PFSK-1 (cell line): ENCODE measurements around the gene CCDC124. TPM values are rescaled to one million over a fixed set of nuclear protein-coding genes. Genes with fewer than 3 reads are reported as not detected.

Experiments used
- FOXP2 ChIP-seq: optimal IDR thresholded peaks from 2 replicates; pipeline ENCODE3; 2011; ENCODE audit warnings: borderline replicate concordance, control low read depth, inconsistent platforms; ENCODE audit not compliant: insufficient read depth; ENCODE audit errors: extremely low read length, extremely low read depth
- POLR2AphosphoS5 ChIP-seq: IDR thresholded peaks from 2 replicates; pipeline ENCODE4 v1.6.1; 2012; ENCODE audit warnings: low read depth, mild to moderate bottlenecking, control low read depth, low read length, moderate library complexity
- SIN3A ChIP-seq: IDR thresholded peaks from 2 replicates; pipeline ENCODE4 v1.6.1; 2012; ENCODE audit warnings: mild to moderate bottlenecking, low read length, moderate library complexity, borderline replicate concordance; ENCODE audit not compliant: insufficient read depth
- TAF1 ChIP-seq: IDR thresholded peaks from 2 replicates; pipeline ENCODE4 v1.6.1; 2012; ENCODE audit warnings: low read length, control low read depth, borderline replicate concordance; ENCODE audit not compliant: insufficient read depth
- polyA plus RNA-seq: library from polyadenylated mRNA; unstranded; fragments of >200 nt; gene quantifications from one replicate; pipeline ENCODE4 v1.2.1, GENCODE V29; 2012; ENCODE audit warnings: low read depth, missing spikeins; ENCODE audit not compliant: insufficient read length
- TF ChIP-seq, protein P1 (sequence below), 2 experiments: IDR thresholded peaks; 2 replicates each; pipeline versions ENCODE4 v1.6.1 to v1.8.0; 2011 to 2012; ENCODE audit warnings: low read depth in 2 of 2, low read length in 2 of 2, control low read depth in 1 of 2, inconsistent platforms in 1 of 2, mild to moderate bottlenecking in 1 of 2, moderate library complexity in 1 of 2; ENCODE audit not compliant: insufficient read depth in 1 of 2

The CCDC124 gene, protein sequence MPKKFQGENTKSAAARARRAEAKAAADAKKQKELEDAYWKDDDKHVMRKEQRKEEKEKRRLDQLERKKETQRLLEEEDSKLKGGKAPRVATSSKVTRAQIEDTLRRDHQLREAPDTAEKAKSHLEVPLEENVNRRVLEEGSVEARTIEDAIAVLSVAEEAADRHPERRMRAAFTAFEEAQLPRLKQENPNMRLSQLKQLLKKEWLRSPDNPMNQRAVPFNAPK
- 303 TPM for polyA plus RNA-seq

DNA sequence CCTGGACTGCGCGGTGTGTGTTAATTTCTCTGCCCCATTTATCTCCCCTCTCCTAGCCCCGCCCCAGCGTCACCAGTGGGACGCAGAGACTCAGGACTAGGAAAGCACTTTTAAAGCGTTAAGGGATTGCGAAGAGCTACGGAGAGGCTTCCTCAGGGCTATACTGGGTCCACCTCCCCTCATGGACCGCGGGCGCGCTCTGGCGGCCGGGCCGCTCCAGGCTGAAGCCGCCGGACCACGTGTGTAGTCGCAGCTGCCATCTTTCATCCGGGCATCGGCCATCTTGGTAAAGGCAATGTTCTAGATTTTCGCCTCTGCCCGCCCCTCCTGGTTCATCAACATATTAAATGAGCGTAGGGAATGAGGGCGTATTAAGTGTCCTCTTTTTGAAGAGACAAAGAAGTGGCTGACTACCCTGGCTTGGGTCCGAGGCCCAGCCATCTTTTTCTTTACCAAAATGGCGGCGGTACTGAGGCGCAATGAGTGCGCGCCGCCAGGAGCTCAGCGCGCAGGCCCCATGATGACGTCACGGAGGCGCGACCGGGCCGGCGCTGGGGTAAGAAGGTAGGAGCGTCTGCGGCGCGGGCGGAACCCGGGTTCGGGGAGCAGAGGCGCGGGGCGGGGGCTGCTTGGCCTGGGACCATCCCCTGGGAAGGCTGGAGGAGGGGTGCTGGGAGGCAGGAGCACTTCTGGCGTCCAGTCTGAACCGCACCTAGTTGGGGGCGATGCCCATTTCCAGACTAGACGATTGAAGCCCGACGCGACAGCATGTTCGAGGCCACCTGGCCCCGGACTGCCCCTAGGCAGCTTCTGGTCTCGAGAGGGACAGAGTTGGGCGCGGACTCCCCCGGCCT is at the start of gene CCDC124:
Gene CCDC124 (plus strand): TSS at position 531 of the 854 bp plus-strand sequence. CDS start 3,406 bp downstream, outside the sequence.
- TF ChIP-seq, protein P1, sequence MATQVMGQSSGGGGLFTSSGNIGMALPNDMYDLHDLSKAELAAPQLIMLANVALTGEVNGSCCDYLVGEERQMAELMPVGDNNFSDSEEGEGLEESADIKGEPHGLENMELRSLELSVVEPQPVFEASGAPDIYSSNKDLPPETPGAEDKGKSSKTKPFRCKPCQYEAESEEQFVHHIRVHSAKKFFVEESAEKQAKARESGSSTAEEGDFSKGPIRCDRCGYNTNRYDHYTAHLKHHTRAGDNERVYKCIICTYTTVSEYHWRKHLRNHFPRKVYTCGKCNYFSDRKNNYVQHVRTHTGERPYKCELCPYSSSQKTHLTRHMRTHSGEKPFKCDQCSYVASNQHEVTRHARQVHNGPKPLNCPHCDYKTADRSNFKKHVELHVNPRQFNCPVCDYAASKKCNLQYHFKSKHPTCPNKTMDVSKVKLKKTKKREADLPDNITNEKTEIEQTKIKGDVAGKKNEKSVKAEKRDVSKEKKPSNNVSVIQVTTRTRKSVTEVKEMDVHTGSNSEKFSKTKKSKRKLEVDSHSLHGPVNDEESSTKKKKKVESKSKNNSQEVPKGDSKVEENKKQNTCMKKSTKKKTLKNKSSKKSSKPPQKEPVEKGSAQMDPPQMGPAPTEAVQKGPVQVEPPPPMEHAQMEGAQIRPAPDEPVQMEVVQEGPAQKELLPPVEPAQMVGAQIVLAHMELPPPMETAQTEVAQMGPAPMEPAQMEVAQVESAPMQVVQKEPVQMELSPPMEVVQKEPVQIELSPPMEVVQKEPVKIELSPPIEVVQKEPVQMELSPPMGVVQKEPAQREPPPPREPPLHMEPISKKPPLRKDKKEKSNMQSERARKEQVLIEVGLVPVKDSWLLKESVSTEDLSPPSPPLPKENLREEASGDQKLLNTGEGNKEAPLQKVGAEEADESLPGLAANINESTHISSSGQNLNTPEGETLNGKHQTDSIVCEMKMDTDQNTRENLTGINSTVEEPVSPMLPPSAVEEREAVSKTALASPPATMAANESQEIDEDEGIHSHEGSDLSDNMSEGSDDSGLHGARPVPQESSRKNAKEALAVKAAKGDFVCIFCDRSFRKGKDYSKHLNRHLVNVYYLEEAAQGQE (IDR thresholded peaks at IDR 0.05; ENCODE audit: insufficient read depth in 1 of 2, low read depth in 2 of 2, low read length in 2 of 2) = peak in 1 of 2 experiments; percentile 59; a peak in 1 of 4 replicates
- TF ChIP-seq TAF1 (no peak; the same call in 1 of the 2 replicates), SIN3A (peak; percentile 60; the same call in 1 of the 2 replicates), FOXP2 (peak; percentile 39), POLR2AphosphoS5 (peak; percentile 84)

DNA sequence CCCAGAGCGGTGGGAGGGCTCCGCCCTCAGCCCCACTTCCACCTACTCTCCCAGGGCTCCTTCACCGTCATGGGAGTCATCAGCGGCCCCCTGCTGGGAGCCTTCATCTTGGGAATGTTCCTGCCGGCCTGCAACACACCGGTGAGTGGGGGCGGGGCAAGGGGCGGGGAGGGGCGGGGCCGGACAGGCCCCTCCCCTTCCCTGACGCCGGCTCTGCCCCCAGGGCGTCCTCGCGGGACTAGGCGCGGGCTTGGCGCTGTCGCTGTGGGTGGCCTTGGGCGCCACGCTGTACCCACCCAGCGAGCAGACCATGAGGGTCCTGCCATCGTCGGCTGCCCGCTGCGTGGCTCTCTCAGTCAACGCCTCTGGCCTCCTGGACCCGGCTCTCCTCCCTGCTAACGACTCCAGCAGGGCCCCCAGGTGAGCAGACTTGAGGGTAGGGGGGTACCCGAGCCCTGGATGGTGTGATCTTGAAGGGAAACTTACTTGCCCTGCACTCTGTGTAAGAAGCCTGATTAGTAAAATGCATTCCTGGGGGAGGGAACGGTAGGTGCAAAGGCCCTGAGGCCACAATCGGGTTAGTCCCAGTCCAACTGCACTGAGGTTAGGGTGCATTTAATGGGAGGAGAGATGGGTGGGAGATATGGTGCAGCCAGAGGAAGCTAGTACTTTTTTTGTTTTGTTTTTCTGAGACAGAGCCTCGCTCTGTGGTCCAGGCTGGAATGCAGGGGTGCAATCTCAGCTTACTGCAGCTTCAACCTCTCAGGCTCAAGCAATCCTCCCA is 49.0 kb upstream of the CCDC124 start:
- TF ChIP-seq FOXP2 (no peak), POLR2AphosphoS5 (no peak), TAF1 (no peak), SIN3A (no peak)
- TF ChIP-seq, protein P1 (IDR thresholded peaks at IDR 0.05; ENCODE audit: insufficient read depth in 1 of 2, low read depth in 2 of 2, low read length in 2 of 2) = no peak

DNA sequence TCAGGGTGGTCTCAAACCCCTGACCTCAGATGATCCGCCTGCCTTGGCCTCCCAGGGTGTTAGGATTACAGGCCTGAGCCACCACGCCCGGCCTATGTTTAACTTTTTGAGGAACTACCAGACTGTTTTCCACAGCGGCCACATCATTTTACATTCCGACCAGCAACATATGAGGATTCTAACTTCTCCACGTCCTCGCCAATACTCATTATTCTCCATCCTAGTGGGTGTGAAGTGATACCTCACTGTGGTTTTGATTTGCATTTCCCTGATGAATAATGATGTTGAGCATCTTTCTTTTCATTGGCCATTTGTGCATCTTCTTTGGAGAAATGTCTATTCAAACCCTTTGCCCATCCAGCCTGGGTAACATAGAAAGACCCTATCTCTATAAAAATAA is 46.3 kb upstream of the CCDC124 start:
- TF ChIP-seq FOXP2 = no peak
- TF ChIP-seq POLR2AphosphoS5 = no peak
- TF ChIP-seq SIN3A = no peak
- TF ChIP-seq, protein P1 (IDR thresholded peaks at IDR 0.05; ENCODE audit: insufficient read depth in 1 of 2, low read depth in 2 of 2, low read length in 2 of 2) = no peak
- no peak for TF ChIP-seq TAF1

DNA sequence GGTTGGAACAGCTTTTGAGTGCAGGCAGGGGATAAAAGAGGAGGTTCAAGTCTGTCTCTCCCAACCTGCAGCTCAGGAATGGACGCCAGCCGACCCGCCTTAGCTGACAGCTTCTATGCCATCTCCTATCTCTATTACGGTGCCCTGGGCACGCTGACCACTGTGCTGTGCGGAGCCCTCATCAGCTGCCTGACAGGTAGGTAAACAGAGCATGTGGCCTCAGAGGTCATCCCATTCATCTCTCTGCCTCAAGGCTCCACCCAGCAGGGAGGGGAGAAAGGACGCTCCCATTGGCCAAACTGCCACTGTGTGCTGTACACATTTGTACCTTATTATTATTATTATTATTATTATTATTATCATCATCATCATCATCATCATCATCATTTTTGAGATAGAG is 44.6 kb upstream of the CCDC124 start:
- TF ChIP-seq SIN3A (no peak), TAF1 (no peak), FOXP2 (no peak), POLR2AphosphoS5 (no peak)
- TF ChIP-seq, protein P1 (IDR thresholded peaks at IDR 0.05; ENCODE audit: insufficient read depth in 1 of 2, low read depth in 2 of 2, low read length in 2 of 2) = no peak
